Muscle of leg (tissue), 11 donors: Measurements from ENCODE around the gene ABCG1. TPM values are rescaled to one million over a fixed set of nuclear protein-coding genes. Genes with fewer than 3 reads are reported as not detected.
"Not testable (repeated sequence)": the region's sequence is repeated elsewhere in the genome, so short reads cannot be mapped to it uniquely, and the experiment has no call there.

Experiments
- DNase-seq: peaks from one replicate; pipeline ENCODE4 v3.0.0; 2013
- H3K27ac ChIP-seq: one replicate; pipeline ENCODE4 v1.5.1; 2013; ENCODE audit warnings: mild to moderate bottlenecking, low read length, control low read depth
- H3K27me3 ChIP-seq: one replicate; pipeline ENCODE4 v1.6.1; 2013; ENCODE audit warnings: low read length; ENCODE audit not compliant: control insufficient read depth, insufficient read depth
- H3K36me3 ChIP-seq: one replicate; pipeline ENCODE4 v1.6.1; 2013; ENCODE audit warnings: low read length; ENCODE audit not compliant: control insufficient read depth, insufficient read depth
- H3K4me1 ChIP-seq: one replicate; pipeline ENCODE4 v1.6.1; 2013; ENCODE audit warnings: low read length; ENCODE audit not compliant: control insufficient read depth, insufficient read depth
- H3K4me3 ChIP-seq: one replicate; pipeline ENCODE4 v1.5.1; 2013; ENCODE audit warnings: low read length, control low read depth
- H3K9me3 ChIP-seq: replicated peaks from 2 replicates; pipeline ENCODE4 v1.6.1; 2013; ENCODE audit warnings: low read depth, low read length; ENCODE audit not compliant: control insufficient read depth
- WGBS: methylation state at CpG from one replicate; pipeline ENCODE4 v1.1.5; 2013; ENCODE audit warnings: missing lambda C conversion rate; ENCODE audit not compliant: insufficient coverage; 5-methylcytosine and 5-hydroxymethylcytosine counted together
- polyA plus RNA-seq, 8 donors: library from polyadenylated mRNA; unstranded; fragments of 120-200 nt; gene quantifications; one replicate each; pipeline versions ENCODE4 v1.2.1 to v1.2.3, GENCODE V29; 2013; ENCODE audit warnings: inconsistent platforms in 1 of 8, low replicate concordance in 1 of 8; ENCODE audit not compliant: insufficient read length in 8 of 8, insufficient read depth in 1 of 8
- total RNA-seq: library from RNA; stranded (reverse); fragments of 120-200 nt; gene quantifications from one replicate; pipeline ENCODE4 v1.2.4, GENCODE V29; 2013

ABCG1 gene
- total and polyA plus RNA-seq, 9 donors: 4.9 to 9.1 (median 8.1) TPM

GRCh38 chr21:42291751-42292562 is 73.0 kb downstream of the ABCG1 start:
- no peak for DNase-seq
- 84% methylated on average over 17 of the region's 22 CpGs for WGBS
- Histone ChIP-seq H3K36me3 (peaks cover 14% of the 10 kb centered on the region), H3K27ac (no peak overlapping the region), H3K4me3 (no peak overlapping the region), H3K9me3 (no peaks in the 10 kb centered on the region), H3K4me1 (no peaks in the 10 kb centered on the region), H3K27me3 (peaks cover 2% of the 10 kb centered on the region)

- WGBS: 92% methylated on average over 4 of the region's 4 CpGs
- not testable (repeated sequence) for H3K9me3 ChIP-seq, H3K4me3 ChIP-seq, H3K36me3 ChIP-seq, H3K27ac ChIP-seq, DNase-seq, H3K4me1 ChIP-seq, H3K27me3 ChIP-seq
Observed at GRCh38 chr21:42292563-42293142, 73.7 kb downstream of the ABCG1 start.

GRCh38 chr21:42293649-42294272 is 74.8 kb downstream of the ABCG1 start:
- no peak overlapping the region for H3K27ac ChIP-seq
- no peaks in the 10 kb centered on the region for H3K4me1 ChIP-seq
- peaks cover 12% of the 10 kb centered on the region for H3K36me3 ChIP-seq
- peaks cover 4% of the 10 kb centered on the region for H3K27me3 ChIP-seq
- no peak for DNase-seq
- H3K4me3 ChIP-seq: no peak overlapping the region
- WGBS: 78% methylated on average over 8 of the region's 17 CpGs
- H3K9me3 ChIP-seq: no peaks in the 10 kb centered on the region

- Histone ChIP-seq H3K4me1 (no peaks in the 10 kb centered on the region), H3K4me3 (no peak overlapping the region), H3K27ac (no peak overlapping the region), H3K36me3 (peaks cover 12% of the 10 kb centered on the region), H3K27me3 (peaks cover 4% of the 10 kb centered on the region), H3K9me3 (no peaks in the 10 kb centered on the region)
- DNase-seq: no peak
- 82% methylated on average over 21 of the region's 22 CpGs for WGBS
Observed at GRCh38 chr21:42294273-42294880, 75.4 kb downstream of the ABCG1 start.

GRCh38 chr21:42295845-42296244 is 76.9 kb downstream of the ABCG1 start:
- H3K27me3 ChIP-seq: peaks cover 4% of the 10 kb centered on the region
- peaks cover 8% of the 10 kb centered on the region for H3K4me1 ChIP-seq
- no peak overlapping the region for H3K4me3 ChIP-seq
- DNase-seq: no peak
- no peak overlapping the region for H3K27ac ChIP-seq
- peaks cover 12% of the 10 kb centered on the region for H3K36me3 ChIP-seq
- WGBS: 69% methylated on average over 13 of the region's 15 CpGs
- no peaks in the 10 kb centered on the region for H3K9me3 ChIP-seq

- H3K36me3 ChIP-seq: peaks cover 12% of the 10 kb centered on the region
- 67% methylated on average over 2 of the region's 7 CpGs for WGBS
- H3K9me3 ChIP-seq: no peaks in the 10 kb centered on the region
Observed at GRCh38 chr21:42296501-42296900, 77.6 kb downstream of the ABCG1 start.

GRCh38 chr21:42297377-42297776 is 78.4 kb downstream of the ABCG1 start:
- 68% methylated on average over 9 of the region's 9 CpGs for WGBS
- H3K36me3 ChIP-seq: peaks cover 12% of the 10 kb centered on the region

More at GRCh38 chr21:42296501-42296900, 77.6 kb downstream of the ABCG1 start:
- H3K4me1 ChIP-seq: peaks cover 12% of the 10 kb centered on the region
- peaks cover 4% of the 10 kb centered on the region for H3K27me3 ChIP-seq
- H3K27ac ChIP-seq: no peak overlapping the region
- H3K4me3 ChIP-seq: no peak overlapping the region
- DNase-seq: no peak

GRCh38 chr21:42298237-42298636 is 79.3 kb downstream of the ABCG1 start:
- WGBS: 69% methylated on average over 6 of the region's 6 CpGs
- no peak overlapping the region for H3K27ac ChIP-seq
- peaks cover 4% of the 10 kb centered on the region for H3K27me3 ChIP-seq
- peaks cover 24% of the 10 kb centered on the region for H3K4me1 ChIP-seq
- H3K4me3 ChIP-seq: no peak overlapping the region
- H3K36me3 ChIP-seq: peaks cover 12% of the 10 kb centered on the region
- DNase-seq: no peak
- no peaks in the 10 kb centered on the region for H3K9me3 ChIP-seq

More at GRCh38 chr21:42297377-42297776, 78.4 kb downstream of the ABCG1 start:
- H3K4me1 ChIP-seq: peaks cover 21% of the 10 kb centered on the region
- peaks cover 4% of the 10 kb centered on the region for H3K27me3 ChIP-seq
- DNase-seq: no peak
- no peak overlapping the region for H3K27ac ChIP-seq
- H3K9me3 ChIP-seq: no peaks in the 10 kb centered on the region
- H3K4me3 ChIP-seq: no peak overlapping the region

GRCh38 chr21:42298657-42299056 is 79.7 kb downstream of the ABCG1 start:
- WGBS: 73% methylated on average over 2 of the region's 5 CpGs
- peaks cover 24% of the 10 kb centered on the region for H3K4me1 ChIP-seq
- H3K27me3 ChIP-seq: peaks cover 4% of the 10 kb centered on the region
- DNase-seq: no peak
- peaks cover 12% of the 10 kb centered on the region for H3K36me3 ChIP-seq
- H3K4me3 ChIP-seq: no peak overlapping the region
- no peak overlapping the region for H3K27ac ChIP-seq
- H3K9me3 ChIP-seq: no peaks in the 10 kb centered on the region
